HG03565 (cell line): Measurements from ENCODE around the gene STRADB.
"Not testable (repeated sequence)": the region's sequence is repeated elsewhere in the genome, so short reads cannot be mapped to it uniquely, and the experiment has no call there.

Experiments used
- ATAC-seq: cut with Tn5 transposase; IDR thresholded peaks from one replicate; pipeline ENCODE4 v1.9.1; 2021; ENCODE audit warnings: mild to moderate bottlenecking, moderate library complexity; ENCODE audit not compliant: unreplicated experiment

The STRADB gene

DNA sequence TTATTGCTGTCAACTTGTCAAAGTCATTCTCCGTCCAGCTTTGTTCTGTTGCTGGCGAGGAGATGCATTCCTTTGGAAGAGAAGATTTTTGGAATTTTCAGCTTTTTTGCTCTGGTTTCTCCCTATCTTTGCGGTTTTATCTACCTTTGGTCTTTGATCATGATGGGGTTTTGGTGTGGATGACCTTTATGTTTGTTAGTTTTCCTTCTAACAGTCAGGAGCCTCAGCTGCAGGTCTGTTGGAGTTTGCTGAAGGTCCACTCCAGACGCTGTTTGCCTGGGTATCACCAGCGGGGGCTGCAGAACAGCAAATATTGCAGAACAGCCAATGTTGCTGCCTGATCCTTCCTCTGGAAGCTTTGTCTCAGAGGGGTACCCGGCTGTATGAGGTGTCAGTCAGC lies 21.7 kb upstream of the STRADB start:
- ATAC-seq = not testable (repeated sequence)

DNA sequence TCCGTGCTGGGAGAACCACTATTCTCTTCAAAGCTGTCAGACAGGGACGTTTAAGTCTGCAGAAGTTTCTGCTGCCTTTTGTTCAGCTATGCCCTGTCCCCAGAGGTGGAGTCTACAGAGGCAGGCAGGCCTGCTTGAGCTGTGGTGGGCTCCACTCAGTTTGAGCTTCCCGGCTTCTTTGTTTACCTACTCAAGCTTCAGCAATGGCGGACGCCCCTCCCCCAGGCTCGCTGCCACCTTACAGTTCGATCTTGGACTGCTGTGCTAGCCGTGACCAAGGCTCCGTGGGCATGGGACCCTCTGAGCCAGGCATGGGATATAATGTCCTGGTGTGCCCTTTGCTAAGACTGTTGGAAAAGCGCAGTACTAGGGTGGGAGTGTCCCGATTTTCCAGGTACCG lies 21.2 kb upstream of the STRADB start:
- not testable (repeated sequence) for ATAC-seq

GRCh38 chr2:201430839-201431238 lies 20.7 kb upstream of the STRADB start:
- ATAC-seq = no peak

DNA sequence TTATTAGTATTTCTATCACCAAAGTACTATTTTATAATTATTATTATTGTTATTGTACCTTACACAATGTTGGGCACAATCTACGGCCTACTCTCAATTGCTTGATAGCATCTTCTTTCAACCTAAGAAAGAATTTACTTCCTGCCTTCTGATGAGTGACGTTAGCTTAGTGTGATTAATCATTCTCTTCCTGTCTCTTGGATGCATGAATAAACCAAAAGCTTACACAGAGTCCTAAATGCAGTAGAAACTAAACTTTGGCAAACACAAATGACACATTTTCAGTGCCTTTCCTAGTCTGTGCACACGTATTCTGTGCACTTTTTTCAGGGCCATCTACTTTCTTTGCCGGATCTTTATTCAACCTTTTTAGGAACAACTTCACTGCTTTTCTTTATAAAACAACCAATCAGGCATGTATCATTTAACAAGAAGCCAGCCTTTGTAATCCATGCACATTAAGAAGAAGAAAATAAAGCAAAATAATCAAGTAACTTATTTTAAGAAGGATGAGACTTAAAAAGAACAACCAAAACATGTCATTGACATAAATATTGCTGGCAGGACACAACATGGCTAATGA lies 19.4 kb upstream of the STRADB start:
- no peak for ATAC-seq

- no peak for ATAC-seq
These were observed 18.7 kb upstream of the STRADB start for GRCh38 chr2:201432621-201433393.

GRCh38 chr2:201433394-201433995 lies 18.0 kb upstream of the STRADB start:
- ATAC-seq = no peak

- ATAC-seq = no peak
These were observed 15.4 kb upstream of the STRADB start for GRCh38 chr2:201436141-201436540.

- ATAC-seq = not testable (repeated sequence)
These were observed 12.1 kb upstream of the STRADB start for GRCh38 chr2:201439336-201439922.

DNA sequence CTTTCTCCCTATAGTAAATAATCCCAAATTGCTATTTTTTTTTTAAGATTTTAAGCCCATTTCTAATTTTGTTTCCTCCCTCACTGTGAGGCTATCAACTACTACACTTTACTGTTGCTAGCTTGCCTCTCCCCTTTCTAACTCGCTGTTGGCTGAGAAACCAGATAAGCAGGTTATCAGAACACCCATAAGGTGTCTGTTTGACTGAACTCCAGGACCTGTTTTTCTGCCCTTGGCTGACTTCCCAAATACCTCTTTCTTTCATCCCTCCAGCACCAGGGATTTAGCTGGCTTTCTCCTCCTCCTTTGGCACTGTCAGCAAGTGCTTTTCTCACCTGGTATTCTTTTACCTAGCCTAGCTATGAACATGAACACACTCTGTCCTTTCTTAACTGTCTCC lies 11.4 kb upstream of the STRADB start:
- ATAC-seq = no peak

- no peak for ATAC-seq
These were observed 10.1 kb upstream of the STRADB start for GRCh38 chr2:201441409-201441808.

- no peak for ATAC-seq
These were observed 6.6 kb upstream of the STRADB start for GRCh38 chr2:201444746-201445465.

GRCh38 chr2:201447086-201447485 lies 4.5 kb upstream of the STRADB start:
- no peak for ATAC-seq

- no peak for ATAC-seq
These were observed 3.5 kb upstream of the STRADB start for GRCh38 chr2:201448061-201448460.

GRCh38 chr2:201448701-201449100 lies 2.8 kb upstream of the STRADB start:
- ATAC-seq = no peak

GRCh38 chr2:201450954-201451291 lies 617 bp upstream of the STRADB start:
- ATAC-seq = no peak

GRCh38 chr2:201452058-201452921 lies 750 bp downstream of the STRADB start:
- ATAC-seq = no peak

DNA sequence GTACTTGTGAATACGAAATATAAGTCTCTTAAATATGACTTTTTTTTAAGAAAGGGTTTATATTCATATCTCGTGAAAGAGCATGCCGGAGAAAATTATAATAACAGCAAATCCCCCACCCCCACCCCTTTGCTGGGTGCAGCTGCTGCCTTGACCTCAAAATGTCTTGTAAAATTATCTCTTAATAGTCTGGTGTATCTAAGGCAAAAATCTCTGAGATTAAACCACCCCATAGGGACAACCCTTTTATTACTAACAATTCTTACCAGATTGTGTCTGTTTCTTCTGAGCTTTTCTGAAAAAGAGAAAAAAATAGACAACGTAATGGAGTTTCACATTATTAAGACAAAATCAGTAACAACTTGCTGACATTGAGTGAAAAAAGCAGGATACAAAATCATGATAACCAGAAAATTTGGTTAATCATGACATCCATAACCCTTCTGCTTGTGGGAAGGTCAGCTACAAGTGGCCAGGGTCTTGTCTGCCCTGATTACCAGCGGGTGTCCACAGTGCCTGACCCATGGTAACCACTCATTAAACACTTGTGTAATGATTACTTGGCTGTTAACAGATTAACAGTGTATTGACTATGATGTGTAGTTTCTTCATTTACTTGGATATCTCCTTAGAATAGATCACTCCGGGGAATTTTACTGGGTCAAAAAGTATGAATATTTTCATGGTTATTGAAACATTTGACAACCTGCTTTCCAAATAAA lies 1.5 kb downstream of the STRADB start:
- no peak for ATAC-seq

DNA sequence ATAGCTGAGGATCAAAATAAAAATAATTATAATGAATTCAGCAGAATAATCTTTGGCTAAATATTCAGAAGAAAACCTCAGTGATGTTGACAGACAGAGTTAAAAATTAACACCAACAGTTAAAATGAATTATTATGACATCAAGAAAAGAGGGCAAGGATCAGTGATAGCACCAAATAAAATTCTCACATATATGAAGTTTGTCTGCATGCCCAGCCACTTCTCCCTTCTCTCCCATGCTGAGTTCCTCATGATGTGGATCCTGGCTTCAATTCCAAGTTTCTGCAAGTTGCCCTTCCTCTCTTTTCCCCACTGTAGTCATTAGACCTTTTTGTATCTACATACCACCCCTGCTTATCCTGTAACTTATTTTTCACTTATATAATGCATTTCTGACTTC lies 6.8 kb downstream of the STRADB start:
- ATAC-seq = no peak

- no peak for ATAC-seq
These were observed 9.0 kb downstream of the STRADB start for GRCh38 chr2:201460532-201460931.

GRCh38 chr2:201464547-201464946 lies 13.0 kb downstream of the STRADB start:
- ATAC-seq = no peak
